ENCODE results near the gene THYN1. TPM values are rescaled to one million over a fixed set of nuclear protein-coding genes. Genes with fewer than 3 reads are reported as not detected.

The THYN1 gene
- polyA plus RNA-seq, 1 donor: 58.8 TPM

GRCh38 chr11:134276396-134277182 lies 23.4 kb upstream of the THYN1 start:
- Histone ChIP-seq H3K27me3 (ENCODE audit: control insufficient read depth, insufficient read depth, low read length) (peaks cover 70% of the 10 kb centered on the region), H3K4me1 (ENCODE audit: control insufficient read depth, insufficient read depth, low read length) (peaks cover 4% of the 10 kb centered on the region), H3K36me3 (ENCODE audit: control insufficient read depth, insufficient read depth, low read length) (no peaks in the 10 kb centered on the region), H3K9me3 (ENCODE audit: control insufficient read depth, low read depth, low read length) (peaks cover 9% of the 10 kb centered on the region), H3K4me3 (ENCODE audit: low read length) (no peak overlapping the region), H3K27ac (ENCODE audit: low read length) (no peak overlapping the region)
- DNase-seq: no peak
- no CpG with 5 or more reads among the region's 88 CpGs for WGBS (ENCODE audit: insufficient coverage, low lambda C conversion rate)

- Histone ChIP-seq H3K9me3 (ENCODE audit: control insufficient read depth, low read depth, low read length) (peaks cover 9% of the 10 kb centered on the region), H3K4me3 (ENCODE audit: low read length) (no peak within 1 kb of the TSS), H3K27me3 (ENCODE audit: control insufficient read depth, insufficient read depth, low read length) (peaks cover 74% of the 10 kb centered on the region), H3K4me1 (ENCODE audit: control insufficient read depth, insufficient read depth, low read length) (peaks cover 4% of the 10 kb centered on the region), H3K36me3 (ENCODE audit: control insufficient read depth, insufficient read depth, low read length) (no peaks in the 10 kb centered on the region), H3K27ac (ENCODE audit: low read length) (no peak within 1 kb of the TSS)
- DNase-seq: peak in 1 of 2 donors; percentile 39
- no CpG with 5 or more reads among the region's 68 CpGs for WGBS (ENCODE audit: insufficient coverage, low lambda C conversion rate)
Measured at GRCh38 chr11:134275534-134276395, 22.6 kb upstream of the THYN1 start, which contains the start of gene GLB1L3. TSS of gene GLB1L3 (plus strand) at chr11:134276379. CDS start at chr11:134276741, 362 bp downstream.

- peaks cover 76% of the 10 kb centered on the region for H3K27me3 ChIP-seq (ENCODE audit: control insufficient read depth, insufficient read depth, low read length)
- H3K27ac ChIP-seq (ENCODE audit: low read length): no peak overlapping the region
- 10% methylated on average over 3 of the region's 5 CpGs for WGBS (ENCODE audit: insufficient coverage, low lambda C conversion rate)
- H3K36me3 ChIP-seq (ENCODE audit: control insufficient read depth, insufficient read depth, low read length): no peaks in the 10 kb centered on the region
- H3K9me3 ChIP-seq (ENCODE audit: control insufficient read depth, low read depth, low read length): peaks cover 9% of the 10 kb centered on the region
- H3K4me1 ChIP-seq (ENCODE audit: control insufficient read depth, insufficient read depth, low read length): peaks cover 4% of the 10 kb centered on the region
- no peak overlapping the region for H3K4me3 ChIP-seq (ENCODE audit: low read length)
- no peak for DNase-seq
Measured at GRCh38 chr11:134275188-134275533, 22.0 kb upstream of the THYN1 start.

GRCh38 chr11:134273317-134273712 lies 20.2 kb upstream of the THYN1 start:
- no peak for DNase-seq
- Histone ChIP-seq H3K36me3 (ENCODE audit: control insufficient read depth, insufficient read depth, low read length) (no peaks in the 10 kb centered on the region), H3K9me3 (ENCODE audit: control insufficient read depth, low read depth, low read length) (peaks cover 9% of the 10 kb centered on the region), H3K4me3 (ENCODE audit: low read length) (no peak overlapping the region), H3K27ac (ENCODE audit: low read length) (no peak overlapping the region), H3K27me3 (ENCODE audit: control insufficient read depth, insufficient read depth, low read length) (peaks cover 82% of the 10 kb centered on the region), H3K4me1 (ENCODE audit: control insufficient read depth, insufficient read depth, low read length) (peaks cover 4% of the 10 kb centered on the region)
- no CpG with 5 or more reads among the region's 3 CpGs for WGBS (ENCODE audit: insufficient coverage, low lambda C conversion rate)

- no peaks in the 10 kb centered on the region for H3K36me3 ChIP-seq (ENCODE audit: control insufficient read depth, insufficient read depth, low read length)
- peak; percentile 53 to 76 for DNase-seq
- WGBS (ENCODE audit: insufficient coverage, low lambda C conversion rate): no CpG with 5 or more reads among the region's 18 CpGs
- H3K4me1 ChIP-seq (ENCODE audit: control insufficient read depth, insufficient read depth, low read length): peaks cover 4% of the 10 kb centered on the region
- no peak overlapping the region for H3K4me3 ChIP-seq (ENCODE audit: low read length)
- H3K27me3 ChIP-seq (ENCODE audit: control insufficient read depth, insufficient read depth, low read length): peaks cover 76% of the 10 kb centered on the region
- H3K9me3 ChIP-seq (ENCODE audit: control insufficient read depth, low read depth, low read length): peaks cover 9% of the 10 kb centered on the region
- H3K27ac ChIP-seq (ENCODE audit: low read length): no peak overlapping the region
Measured at GRCh38 chr11:134272381-134273316, 19.5 kb upstream of the THYN1 start.

- peaks cover 4% of the 10 kb centered on the region for H3K4me1 ChIP-seq (ENCODE audit: control insufficient read depth, insufficient read depth, low read length)
- H3K9me3 ChIP-seq (ENCODE audit: control insufficient read depth, low read depth, low read length): peaks cover 8% of the 10 kb centered on the region
- no CpG with 5 or more reads among the region's 4 CpGs for WGBS (ENCODE audit: insufficient coverage, low lambda C conversion rate)
- no peak for DNase-seq
- H3K27me3 ChIP-seq (ENCODE audit: control insufficient read depth, insufficient read depth, low read length): peaks cover 69% of the 10 kb centered on the region
- H3K4me3 ChIP-seq (ENCODE audit: low read length): no peak overlapping the region
- no peak overlapping the region for H3K27ac ChIP-seq (ENCODE audit: low read length)
- H3K36me3 ChIP-seq (ENCODE audit: control insufficient read depth, insufficient read depth, low read length): no peaks in the 10 kb centered on the region
Measured at GRCh38 chr11:134271978-134272377, 18.8 kb upstream of the THYN1 start.

GRCh38 chr11:134270250-134270714 lies 17.1 kb upstream of the THYN1 start:
- H3K27me3 ChIP-seq (ENCODE audit: control insufficient read depth, insufficient read depth, low read length): peaks cover 52% of the 10 kb centered on the region
- WGBS (ENCODE audit: insufficient coverage, low lambda C conversion rate): no CpG with 5 or more reads among the region's 5 CpGs

GRCh38 chr11:134267966-134268365 lies 14.8 kb upstream of the THYN1 start:
- H3K27ac ChIP-seq (ENCODE audit: low read length): no peak overlapping the region
- H3K4me3 ChIP-seq (ENCODE audit: low read length): no peak overlapping the region
- H3K9me3 ChIP-seq (ENCODE audit: control insufficient read depth, low read depth, low read length): no peaks in the 10 kb centered on the region
- WGBS (ENCODE audit: insufficient coverage, low lambda C conversion rate): no CpG with 5 or more reads among the region's 11 CpGs
- H3K36me3 ChIP-seq (ENCODE audit: control insufficient read depth, insufficient read depth, low read length): peaks cover 15% of the 10 kb centered on the region
- DNase-seq: no peak
- H3K4me1 ChIP-seq (ENCODE audit: control insufficient read depth, insufficient read depth, low read length): no peaks in the 10 kb centered on the region
- H3K27me3 ChIP-seq (ENCODE audit: control insufficient read depth, insufficient read depth, low read length): peaks cover 34% of the 10 kb centered on the region

More at GRCh38 chr11:134270250-134270714, 17.1 kb upstream of the THYN1 start:
- no peaks in the 10 kb centered on the region for H3K4me1 ChIP-seq (ENCODE audit: control insufficient read depth, insufficient read depth, low read length)
- no peak overlapping the region for H3K27ac ChIP-seq (ENCODE audit: low read length)
- H3K9me3 ChIP-seq (ENCODE audit: control insufficient read depth, low read depth, low read length): no peaks in the 10 kb centered on the region
- H3K4me3 ChIP-seq (ENCODE audit: low read length): no peak overlapping the region
- DNase-seq: no peak
- no peaks in the 10 kb centered on the region for H3K36me3 ChIP-seq (ENCODE audit: control insufficient read depth, insufficient read depth, low read length)

GRCh38 chr11:134267461-134267860 lies 14.3 kb upstream of the THYN1 start:
- no peak for DNase-seq
- peaks cover 28% of the 10 kb centered on the region for H3K27me3 ChIP-seq (ENCODE audit: control insufficient read depth, insufficient read depth, low read length)
- no peaks in the 10 kb centered on the region for H3K9me3 ChIP-seq (ENCODE audit: control insufficient read depth, low read depth, low read length)
- peaks cover 19% of the 10 kb centered on the region for H3K36me3 ChIP-seq (ENCODE audit: control insufficient read depth, insufficient read depth, low read length)
- WGBS (ENCODE audit: insufficient coverage, low lambda C conversion rate): no CpG with 5 or more reads among the region's 5 CpGs
- H3K4me1 ChIP-seq (ENCODE audit: control insufficient read depth, insufficient read depth, low read length): no peaks in the 10 kb centered on the region
- no peak overlapping the region for H3K27ac ChIP-seq (ENCODE audit: low read length)
- no peak overlapping the region for H3K4me3 ChIP-seq (ENCODE audit: low read length)
